ENCODE measurements around the gene ASF1B.

Gene ASF1B

DNA sequence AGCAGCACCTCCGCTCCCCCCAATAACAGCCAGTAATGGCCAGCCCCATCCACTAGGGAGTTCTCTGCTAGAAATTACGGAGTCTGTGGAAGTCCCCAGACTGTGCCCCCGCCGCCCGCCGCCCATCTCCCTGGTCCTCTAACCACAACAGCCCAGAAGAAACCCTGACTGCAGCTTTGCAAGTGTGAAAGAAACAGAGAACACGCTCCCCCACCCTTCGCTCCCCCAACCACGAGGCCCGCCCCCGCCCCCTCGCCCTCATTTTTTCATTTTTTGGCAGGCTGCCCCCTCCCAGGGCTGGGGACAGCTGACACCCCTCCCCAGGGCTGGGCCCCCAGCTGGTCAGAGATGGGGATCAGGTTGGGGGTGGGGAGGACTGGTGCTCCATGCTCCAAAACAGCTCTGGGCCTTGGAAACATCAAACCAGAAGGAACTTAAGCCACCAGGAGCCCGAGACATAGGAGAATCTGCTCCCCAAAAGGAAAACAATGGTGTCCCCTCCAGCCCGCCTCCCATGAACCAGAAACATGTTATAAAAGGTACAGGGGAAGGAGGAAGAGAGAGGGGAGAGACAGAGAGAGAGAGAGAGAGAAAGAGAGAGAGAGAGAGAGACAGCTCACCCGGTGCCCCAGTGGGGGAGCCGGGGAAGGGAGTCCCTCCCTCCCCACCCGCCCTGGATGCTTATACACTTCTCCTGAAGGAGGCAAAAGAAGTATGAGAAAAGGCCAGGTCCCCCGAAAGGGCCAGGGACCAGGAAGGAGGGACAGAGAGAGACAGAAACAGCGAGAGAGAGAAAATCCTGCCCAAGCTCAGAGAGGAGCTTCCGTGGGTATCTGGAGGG is 29.8 kb upstream of the ASF1B start:
- Histone ChIP-seq H3K9ac (no peak overlapping the region), H3K4me2 (ENCODE audit: low read length) (no peak overlapping the region), H2AFZ (no peak overlapping the region), H3K27ac (no peak overlapping the region), H3K36me3 (ENCODE audit: control insufficient read depth, insufficient read depth, low read length) (no peaks in the 10 kb centered on the region), H3K4me1 (no peaks in the 10 kb centered on the region), H3K79me2 (no peaks in the 10 kb centered on the region), H3K9me3 (ENCODE audit: control insufficient read depth, low read length) (no peaks in the 10 kb centered on the region), H3K4me3 (ENCODE audit: low read depth, low read length) (no peak overlapping the region), H3K27me3 (ENCODE audit: control insufficient read depth, insufficient read depth, low read length) (no peaks in the 10 kb centered on the region)
- TF ChIP-seq, protein P1, sequence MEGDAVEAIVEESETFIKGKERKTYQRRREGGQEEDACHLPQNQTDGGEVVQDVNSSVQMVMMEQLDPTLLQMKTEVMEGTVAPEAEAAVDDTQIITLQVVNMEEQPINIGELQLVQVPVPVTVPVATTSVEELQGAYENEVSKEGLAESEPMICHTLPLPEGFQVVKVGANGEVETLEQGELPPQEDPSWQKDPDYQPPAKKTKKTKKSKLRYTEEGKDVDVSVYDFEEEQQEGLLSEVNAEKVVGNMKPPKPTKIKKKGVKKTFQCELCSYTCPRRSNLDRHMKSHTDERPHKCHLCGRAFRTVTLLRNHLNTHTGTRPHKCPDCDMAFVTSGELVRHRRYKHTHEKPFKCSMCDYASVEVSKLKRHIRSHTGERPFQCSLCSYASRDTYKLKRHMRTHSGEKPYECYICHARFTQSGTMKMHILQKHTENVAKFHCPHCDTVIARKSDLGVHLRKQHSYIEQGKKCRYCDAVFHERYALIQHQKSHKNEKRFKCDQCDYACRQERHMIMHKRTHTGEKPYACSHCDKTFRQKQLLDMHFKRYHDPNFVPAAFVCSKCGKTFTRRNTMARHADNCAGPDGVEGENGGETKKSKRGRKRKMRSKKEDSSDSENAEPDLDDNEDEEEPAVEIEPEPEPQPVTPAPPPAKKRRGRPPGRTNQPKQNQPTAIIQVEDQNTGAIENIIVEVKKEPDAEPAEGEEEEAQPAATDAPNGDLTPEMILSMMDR (IDR thresholded peaks at IDR 0.05) = no peak

DNA sequence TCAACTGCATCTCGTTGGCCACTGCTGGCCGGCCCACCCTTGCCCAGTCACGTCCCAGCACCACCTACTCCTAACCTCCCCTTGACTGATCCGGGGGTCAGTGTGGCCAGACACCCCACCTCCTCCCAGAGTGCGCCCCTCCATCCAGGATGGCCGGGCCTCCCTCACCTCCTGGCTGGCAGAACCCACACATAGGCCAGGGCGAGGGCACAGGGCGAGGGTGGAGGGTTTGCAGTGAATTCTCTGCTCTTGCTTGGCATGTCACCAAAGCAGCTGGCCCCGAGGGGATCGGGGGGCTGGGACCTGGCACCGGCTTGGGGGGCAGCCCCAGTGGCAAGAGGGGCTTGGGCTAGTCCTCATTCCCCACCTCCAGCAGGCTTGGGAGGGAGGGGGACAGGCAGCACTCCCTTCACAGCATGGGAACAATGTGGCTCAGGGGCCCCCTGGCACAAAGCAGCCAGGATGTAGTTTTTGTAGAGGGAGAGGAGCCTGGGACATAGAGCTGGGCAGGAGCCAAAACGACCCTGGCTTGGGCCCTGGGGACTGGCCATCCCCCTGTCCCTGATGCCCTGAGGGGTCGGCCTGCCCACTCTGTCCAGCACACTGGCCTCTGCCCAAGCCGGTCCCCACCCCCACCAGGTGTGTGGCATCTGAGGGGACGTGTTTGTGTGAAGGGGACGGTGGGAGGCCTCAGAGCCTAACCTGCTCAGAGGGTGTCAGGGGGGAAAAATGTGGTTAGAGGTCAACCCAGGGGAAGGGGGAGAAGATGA is 28.5 kb upstream of the ASF1B start:
- H3K4me1 ChIP-seq = no peaks in the 10 kb centered on the region
- H2AFZ ChIP-seq = no peak overlapping the region
- H3K79me2 ChIP-seq = no peaks in the 10 kb centered on the region
- H3K27me3 ChIP-seq (ENCODE audit: control insufficient read depth, insufficient read depth, low read length) = no peaks in the 10 kb centered on the region
- no peaks in the 10 kb centered on the region for H3K9me3 ChIP-seq (ENCODE audit: control insufficient read depth, low read length)
- no peak overlapping the region for H3K9ac ChIP-seq
- H3K27ac ChIP-seq = no peak overlapping the region
- no peak overlapping the region for H3K4me3 ChIP-seq (ENCODE audit: low read depth, low read length)
- H3K36me3 ChIP-seq (ENCODE audit: control insufficient read depth, insufficient read depth, low read length) = no peaks in the 10 kb centered on the region
- TF ChIP-seq, protein P1 (IDR thresholded peaks at IDR 0.05) = no peak
- H3K4me2 ChIP-seq (ENCODE audit: low read length) = no peak overlapping the region

DNA sequence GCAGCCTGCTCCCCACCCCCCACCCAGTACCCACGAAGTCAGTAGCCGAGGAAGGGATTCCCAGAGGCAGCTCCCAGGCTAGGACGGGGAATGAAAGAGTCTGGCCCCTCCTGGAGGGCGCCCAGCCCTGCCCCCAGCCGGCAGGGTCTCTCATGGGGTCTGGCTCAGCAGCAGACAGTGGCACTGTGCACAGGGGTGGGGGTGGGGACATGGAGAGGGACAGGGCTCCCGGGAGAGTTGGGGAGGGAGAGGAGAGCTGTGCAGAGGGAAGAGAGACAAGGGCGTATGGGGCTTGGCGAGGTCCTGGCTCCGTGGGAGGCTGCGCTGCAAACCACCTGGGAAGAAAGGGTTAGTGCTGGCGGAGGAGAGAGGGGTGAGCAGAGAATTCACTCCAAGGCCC is 27.7 kb upstream of the ASF1B start:
- Histone ChIP-seq H3K27ac (no peak overlapping the region), H3K36me3 (ENCODE audit: control insufficient read depth, insufficient read depth, low read length) (no peaks in the 10 kb centered on the region), H2AFZ (no peak overlapping the region), H3K9me3 (ENCODE audit: control insufficient read depth, low read length) (no peaks in the 10 kb centered on the region), H3K27me3 (ENCODE audit: control insufficient read depth, insufficient read depth, low read length) (no peaks in the 10 kb centered on the region), H3K4me3 (ENCODE audit: low read depth, low read length) (no peak overlapping the region), H3K4me2 (ENCODE audit: low read length) (no peak overlapping the region), H3K79me2 (no peaks in the 10 kb centered on the region), H3K9ac (no peak overlapping the region), H3K4me1 (no peaks in the 10 kb centered on the region)
- TF ChIP-seq, protein P1 (IDR thresholded peaks at IDR 0.05) = no peak

DNA sequence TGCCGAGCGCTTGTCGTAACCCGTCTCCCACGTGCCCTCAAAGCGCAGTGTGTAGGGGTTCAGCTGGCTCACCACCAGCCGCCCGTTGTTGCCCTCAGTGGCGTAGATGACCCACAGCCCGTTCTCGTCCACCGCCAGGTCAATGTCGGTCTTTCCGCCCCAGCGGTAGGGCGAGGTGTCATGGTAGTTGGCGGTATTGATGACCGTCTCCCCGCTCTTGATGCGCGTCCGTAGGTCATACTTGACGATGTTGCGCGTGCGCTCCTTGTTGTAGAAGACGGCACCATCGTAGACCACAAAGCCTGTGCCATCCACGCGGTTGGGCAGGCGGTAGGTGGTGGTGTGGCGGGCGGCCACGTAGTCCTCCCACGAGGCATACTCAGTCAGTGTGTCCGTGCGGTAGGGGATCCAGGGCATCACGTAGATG is 26.5 kb upstream of the ASF1B start:
- H3K9ac ChIP-seq = no peak overlapping the region
- no peaks in the 10 kb centered on the region for H3K9me3 ChIP-seq (ENCODE audit: control insufficient read depth, low read length)
- no peaks in the 10 kb centered on the region for H3K79me2 ChIP-seq
- no peaks in the 10 kb centered on the region for H3K27me3 ChIP-seq (ENCODE audit: control insufficient read depth, insufficient read depth, low read length)
- no peaks in the 10 kb centered on the region for H3K36me3 ChIP-seq (ENCODE audit: control insufficient read depth, insufficient read depth, low read length)
- TF ChIP-seq, protein P1 (IDR thresholded peaks at IDR 0.05) = no peak
- no peak overlapping the region for H3K27ac ChIP-seq
- no peak overlapping the region for H3K4me2 ChIP-seq (ENCODE audit: low read length)
- no peak overlapping the region for H2AFZ ChIP-seq
- no peak overlapping the region for H3K4me3 ChIP-seq (ENCODE audit: low read depth, low read length)
- no peaks in the 10 kb centered on the region for H3K4me1 ChIP-seq

All from parathyroid adenoma (tissue), 2 donors.